ENCODE measurements around the gene PCSK4. TPM values are rescaled to one million over a fixed set of nuclear protein-coding genes. Genes with fewer than 3 reads are reported as not detected.
"Not testable (repeated sequence)": the region's sequence is repeated elsewhere in the genome, so short reads cannot be mapped to it uniquely, and the experiment has no call there.

PCSK4 gene
- polyA plus RNA-seq (2011; rRNA removed) (0.76 and 1.0 TPM in 2 replicates), polyA plus RNA-seq (2017; fragmentation: RNase III; extraction: RNeasy Plus Mini Kit Qiagen cat#74134 plus additional on column Dnase treatment) (1.2 to 3.7 TPM (median 2.1 TPM) in 3 replicates), polyA minus RNA-seq (2011; rRNA and poly(A)+ RNA removed) (0.45 and 2.3 TPM in 2 replicates)
- polyA plus RNA-seq (2012; cell fraction: cytosol; rRNA removed): 2.1 and 2.2 TPM in 2 replicates
- 17.3 and 28.8 TPM in 2 replicates for polyA plus RNA-seq (2012; cell fraction: nucleus; rRNA removed)

DNA sequence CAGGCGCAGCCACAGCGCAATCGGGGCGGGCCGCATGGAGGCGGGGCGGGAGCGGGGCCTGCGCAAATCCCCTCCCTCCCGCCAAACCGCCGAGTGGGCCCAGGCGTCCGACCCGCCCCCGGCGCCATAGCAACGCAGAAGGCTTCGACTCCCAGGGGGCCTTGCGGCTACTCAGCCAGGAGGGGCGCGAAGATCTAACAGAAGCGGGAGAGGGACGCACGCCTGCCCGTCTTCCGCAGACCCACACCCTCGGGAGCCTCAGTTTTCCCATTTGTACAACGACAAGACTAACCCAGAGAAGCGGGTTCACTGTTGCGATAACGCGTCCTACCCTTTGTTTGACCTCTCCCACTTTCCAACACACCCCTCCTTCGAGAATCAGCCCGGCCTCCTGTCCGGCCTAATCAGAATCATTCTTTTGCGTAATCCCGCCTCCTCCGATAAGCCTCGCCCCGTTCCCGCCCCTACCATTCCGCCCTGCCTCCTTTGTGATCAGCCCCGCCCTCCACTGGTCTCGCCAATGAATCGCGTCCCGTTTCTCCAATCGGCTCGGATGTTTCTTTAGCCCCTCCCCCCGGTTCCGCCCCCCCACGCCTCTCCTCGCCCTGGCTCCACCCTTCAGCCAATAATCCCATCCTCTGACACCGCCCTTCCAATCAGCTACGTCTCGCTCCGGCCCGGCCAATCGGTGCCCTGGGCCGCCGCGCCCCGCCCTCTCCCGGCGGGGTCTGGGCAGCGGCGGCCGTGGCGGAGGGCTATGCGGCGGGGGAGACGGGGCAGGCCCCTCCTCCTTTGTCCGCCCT is at the start of gene PCSK4:
PCSK4 (minus strand) TSS at position 40 of the 803 bp plus-strand sequence; CDS start at position 36, 4 bp downstream.
- no peak for FAIRE-seq
- POLR2A ChIA-PET: interaction anchor here (0.6 to 1.1 kb wide), 5 partner anchors 15 to 215 kb away, joined by 3 to 4 read pairs (median 4); partner anchors contain the start of gene FAM174C

DNA sequence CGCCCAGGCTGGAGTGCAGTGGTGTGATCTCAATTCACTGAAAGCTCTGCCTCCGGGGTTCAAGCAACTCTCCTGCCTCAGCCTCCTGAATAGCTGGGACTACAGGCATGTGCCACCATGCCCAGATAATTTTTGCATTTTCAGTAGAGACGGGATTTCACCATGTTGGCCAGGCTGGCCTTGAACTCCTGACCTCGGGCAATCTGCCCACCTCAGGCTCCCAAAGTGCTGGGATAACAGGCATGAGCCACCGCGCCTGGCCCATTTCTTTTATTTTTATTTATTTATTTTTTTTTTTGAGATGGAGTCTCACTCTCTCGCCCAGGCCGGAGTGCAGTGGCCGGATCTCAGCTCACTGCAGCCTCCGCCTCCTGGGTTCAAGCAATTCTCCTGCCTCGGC is 49.6 kb upstream of the PCSK4 start:
- H3K4me1 ChIP-seq; ATAC-seq; DNase-seq (ENCODE audit: low read depth in 1 of 2, low spot score in 1 of 2); CTCF ChIA-PET; H3K4me2 ChIP-seq; H3K9me3 ChIP-seq; FAIRE-seq; H3K27ac ChIP-seq; POLR2A ChIA-PET; H3K4me3 ChIP-seq: not testable (repeated sequence)
- WGBS (ENCODE audit: missing lambda C conversion rate): 85% methylated on average over 11 of the region's 11 CpGs

More for the DNA sequence above, at the start of gene PCSK4:
- Histone ChIP-seq H3K4me1 (peaks cover 18% of the 10 kb centered on the region; the same call in 2 of the 3 replicates), H3K27ac (peak within 1 kb of the TSS; percentile 76 to 96), H3K4me3 (peak within 1 kb of the TSS; percentile 48), H3K9me3 (no peaks in the 10 kb centered on the region), H3K4me2 (peak within 1 kb of the TSS; percentile 83)
- TF ChIP-seq POLR2A (IDR thresholded peaks at IDR 0.05; ENCODE audit: low read length): peak; percentile 28; the same call in 1 of the 2 replicates
- TF ChIP-seq, protein P1, sequence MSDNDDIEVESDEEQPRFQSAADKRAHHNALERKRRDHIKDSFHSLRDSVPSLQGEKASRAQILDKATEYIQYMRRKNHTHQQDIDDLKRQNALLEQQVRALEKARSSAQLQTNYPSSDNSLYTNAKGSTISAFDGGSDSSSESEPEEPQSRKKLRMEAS (IDR thresholded peaks at IDR 0.05): 0 out of 2 replicates have a peak, but pooled peaks have one; percentile 41
- peak in 1 of 2 experiments; percentile 73; a peak in 2 of 4 replicates for TF ChIP-seq CEBPB (IDR thresholded peaks at IDR 0.05)
- no peak for TF ChIP-seq HOXB13 (CRISPR knock-in tag; IDR thresholded peaks at IDR 0.05; ENCODE audit: low read depth)
- peak; percentile 69; the same call in 1 of the 2 replicates for TF ChIP-seq RFX5 (IDR thresholded peaks at IDR 0.05)
- TF ChIP-seq, protein P2, sequence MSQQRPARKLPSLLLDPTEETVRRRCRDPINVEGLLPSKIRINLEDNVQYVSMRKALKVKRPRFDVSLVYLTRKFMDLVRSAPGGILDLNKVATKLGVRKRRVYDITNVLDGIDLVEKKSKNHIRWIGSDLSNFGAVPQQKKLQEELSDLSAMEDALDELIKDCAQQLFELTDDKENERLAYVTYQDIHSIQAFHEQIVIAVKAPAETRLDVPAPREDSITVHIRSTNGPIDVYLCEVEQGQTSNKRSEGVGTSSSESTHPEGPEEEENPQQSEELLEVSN (IDR thresholded peaks at IDR 0.05; ENCODE audit: borderline replicate concordance, low read depth): peak; percentile 67; the same call in 1 of the 2 replicates
- TF ChIP-seq RCOR1 (IDR thresholded peaks at IDR 0.05; ENCODE audit: low read depth, low read length): no peak
- CTCF ChIA-PET: interaction anchor here (0.9 to 1.8 kb wide), 3 partner anchors 12 to 182 kb away, joined by 3 to 6 read pairs (median 3); no protein-coding TSS in a partner anchor
- ATAC-seq: peak; percentile 85 to 94
- DNase-seq (ENCODE audit: low read depth in 1 of 2, low spot score in 1 of 2): peak; percentile 85 to 99
- WGBS (ENCODE audit: missing lambda C conversion rate): 0% methylated on average over 18 of the region's 74 CpGs

DNA sequence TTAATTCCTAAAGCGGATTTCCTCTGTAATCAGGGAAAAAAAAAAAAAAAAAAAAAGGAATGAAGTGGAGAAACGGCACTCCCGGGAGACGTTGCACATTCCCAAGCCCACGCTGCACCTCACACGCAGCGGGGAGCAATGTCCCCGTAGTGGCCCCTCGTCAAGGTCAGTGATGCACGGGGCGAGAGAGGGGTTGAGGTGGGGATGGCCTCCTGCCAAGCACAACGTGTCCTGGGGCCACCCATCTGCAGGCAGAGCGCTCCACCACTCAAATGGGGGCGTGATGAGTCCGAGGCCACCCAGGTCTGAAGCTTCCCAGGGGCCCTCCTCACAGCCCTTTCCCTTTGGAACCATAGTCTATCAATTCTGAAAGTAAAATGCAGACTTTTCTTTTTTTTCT is 48.8 kb upstream of the PCSK4 start:
- no peak for FAIRE-seq
- DNase-seq (ENCODE audit: low read depth in 1 of 2, low spot score in 1 of 2): no peak
- ATAC-seq: no peak
- POLR2A ChIA-PET: no interaction called here
- CTCF ChIA-PET: interaction anchor here (0.6 kb wide), 1 partner anchor 93 kb away, joined by 3 read pairs; no protein-coding TSS in a partner anchor
- 34% methylated on average over 15 of the region's 15 CpGs for WGBS (ENCODE audit: missing lambda C conversion rate)
- Histone ChIP-seq H3K4me2 (no peak overlapping the region), H3K4me3 (no peak overlapping the region), H3K4me1 (no peaks in the 10 kb centered on the region), H3K27ac (no peak overlapping the region), H3K9me3 (0 out of 3 replicates have a peak, but pooled peaks cover 3% of the 10 kb centered on the region)
- TF ChIP-seq, protein P2 (IDR thresholded peaks at IDR 0.05; ENCODE audit: borderline replicate concordance, low read depth): no peak
- TF ChIP-seq HOXB5 (CRISPR knock-in tag; IDR thresholded peaks at IDR 0.05) (no peak), ZFP36 (IDR thresholded peaks at IDR 0.05; ENCODE audit: borderline replicate concordance, partially characterized antibody) (no peak), HOXB13 (CRISPR knock-in tag; IDR thresholded peaks at IDR 0.05; ENCODE audit: low read depth) (no peak), ESRRA (IDR thresholded peaks at IDR 0.05; ENCODE audit: borderline replicate concordance, low read length) (no peak), RFX5 (IDR thresholded peaks at IDR 0.05) (no peak), SMC3 (IDR thresholded peaks at IDR 0.05) (no peak), POLR2AphosphoS2 (conservative IDR thresholded peaks at IDR 0.05; ENCODE audit: low read length) (no peak), PHF8 (IDR thresholded peaks at IDR 0.05; ENCODE audit: borderline replicate concordance, low read depth) (no peak), RAD21 (conservative IDR thresholded peaks at IDR 0.05 in 1 of 2, IDR thresholded peaks at IDR 0.05 in 1 of 2) (no peak), MYC (IDR thresholded peaks at IDR 0.05; ENCODE audit: borderline replicate concordance, low read length) (no peak), JUNB (IDR thresholded peaks at IDR 0.05) (no peak), NFE2L2 (conservative IDR thresholded peaks at IDR 0.05; ENCODE audit: low read length) (no peak)
- TF ChIP-seq, protein P1 (IDR thresholded peaks at IDR 0.05): no peak
- TF ChIP-seq, protein P3, sequence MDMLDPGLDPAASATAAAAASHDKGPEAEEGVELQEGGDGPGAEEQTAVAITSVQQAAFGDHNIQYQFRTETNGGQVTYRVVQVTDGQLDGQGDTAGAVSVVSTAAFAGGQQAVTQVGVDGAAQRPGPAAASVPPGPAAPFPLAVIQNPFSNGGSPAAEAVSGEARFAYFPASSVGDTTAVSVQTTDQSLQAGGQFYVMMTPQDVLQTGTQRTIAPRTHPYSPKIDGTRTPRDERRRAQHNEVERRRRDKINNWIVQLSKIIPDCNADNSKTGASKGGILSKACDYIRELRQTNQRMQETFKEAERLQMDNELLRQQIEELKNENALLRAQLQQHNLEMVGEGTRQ (IDR thresholded peaks at IDR 0.05): no peak

DNA sequence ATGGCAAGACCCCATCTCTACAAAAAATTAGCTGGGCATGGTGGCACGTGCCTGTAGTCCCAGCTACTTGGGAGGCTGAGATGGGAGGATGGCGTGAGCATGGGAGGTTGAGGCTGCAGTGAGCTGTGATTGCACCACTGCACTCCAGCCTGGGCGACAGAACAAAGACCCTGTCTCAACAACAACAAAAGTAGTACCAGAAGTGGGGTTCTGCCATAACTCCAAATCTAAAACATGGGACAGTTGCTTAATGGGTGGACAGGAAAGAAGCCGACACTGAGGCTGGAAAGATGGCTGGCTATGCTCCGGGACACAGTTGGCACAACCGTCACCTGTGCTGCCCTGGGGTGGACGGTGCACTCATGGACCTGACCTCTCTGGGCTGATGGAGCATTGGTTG is 45.5 kb upstream of the PCSK4 start:
- H3K4me1 ChIP-seq; H3K4me3 ChIP-seq; H3K4me2 ChIP-seq; FAIRE-seq; H3K9me3 ChIP-seq; DNase-seq (ENCODE audit: low read depth in 1 of 2, low spot score in 1 of 2); POLR2A ChIA-PET; ATAC-seq; H3K27ac ChIP-seq: not testable (repeated sequence)
- 66% methylated on average over 6 of the region's 7 CpGs for WGBS (ENCODE audit: missing lambda C conversion rate)
- CTCF ChIA-PET: interaction anchor here (0.7 to 3.4 kb wide), 2 partner anchors 11 to 27 kb away, joined by 3 to 19 read pairs; no protein-coding TSS in a partner anchor

Data from A549 (cell line).